ENCODE data around the gene SPATS2L.

DNA sequence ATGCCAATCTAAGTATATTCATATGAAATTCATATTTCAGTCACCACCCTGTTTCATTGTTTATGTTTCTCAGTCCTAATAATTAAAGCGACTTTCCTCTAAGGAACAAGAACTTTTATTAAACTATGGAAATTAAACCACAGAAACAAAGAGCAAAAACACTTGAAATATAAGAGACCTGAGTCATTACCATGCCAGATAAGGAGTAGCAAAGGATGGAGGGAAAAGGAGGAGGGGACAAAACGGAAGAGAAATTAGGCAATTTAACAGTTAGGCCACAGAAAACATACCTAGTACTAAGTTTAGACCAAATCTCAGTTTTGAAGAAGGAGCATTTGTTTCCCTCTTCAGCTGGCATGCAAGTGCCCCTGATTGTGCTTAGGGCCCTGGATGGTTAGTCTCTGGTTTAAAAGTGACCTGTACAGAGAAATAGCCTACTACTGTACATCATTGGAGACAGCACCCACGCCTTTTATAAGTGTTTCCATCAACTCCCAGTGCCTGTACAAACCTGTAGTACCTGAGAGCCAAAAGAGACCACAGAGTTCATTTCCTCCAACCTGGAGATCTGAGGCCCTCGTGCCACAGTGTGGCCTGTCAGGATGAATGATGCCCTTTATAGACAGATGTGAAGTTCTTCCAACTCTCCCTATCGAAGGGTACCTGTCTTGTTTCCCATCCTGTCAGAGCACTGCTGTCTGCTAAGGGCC, 74.5 kb downstream of the SPATS2L start:
- no peak for TF ChIP-seq CTCF (IDR thresholded peaks at IDR 0.05)
- TF ChIP-seq POLR2A (IDR thresholded peaks at IDR 0.05) = no peak

Data from lower leg skin (tissue), 3 donors.